Suprapubic skin (tissue), 4 donors: ENCODE results near the gene PELI2. TPM values are rescaled to one million over a fixed set of nuclear protein-coding genes. Genes with fewer than 3 reads are reported as not detected.

Source experiments
- DNase-seq, 2 donors: peaks; one replicate each; pipeline ENCODE4 v3.0.0-alpha.2; 2019; ENCODE audit warnings: low spot score in 2 of 2
- H3K27ac ChIP-seq: fragments of 200-600 bp; sonication (generic); one replicate; pipeline ENCODE4 v1.5.1; 2019
- H3K27me3 ChIP-seq: fragments of 200-600 bp; sonication (generic); one replicate; pipeline ENCODE4 v1.5.1; 2019
- H3K36me3 ChIP-seq: fragments of 200-600 bp; sonication (generic); one replicate; pipeline ENCODE4 v1.5.1; 2019
- H3K4me1 ChIP-seq: fragments of 200-600 bp; sonication (generic); one replicate; pipeline ENCODE4 v1.5.1; 2019
- H3K4me3 ChIP-seq: fragments of 200-600 bp; sonication (generic); one replicate; pipeline ENCODE4 v1.5.1; 2019; ENCODE audit warnings: mild to moderate bottlenecking
- H3K9me3 ChIP-seq: fragments of 200-600 bp; sonication (generic); one replicate; pipeline ENCODE4 v1.5.1; 2019
- CTCF ChIP-seq, 2 donors: fragments of 200-600 bp in 1 of 2; fragments of 450-650 bp in 1 of 2; sonication (generic) in 1 of 2; IDR thresholded peaks; one replicate each; pipeline ENCODE4 v1.5.1; 2016 to 2019; ENCODE audit warnings: antibody characterized with exemption in 2 of 2, mild to moderate bottlenecking in 1 of 2, moderate library complexity in 1 of 2
- EP300 ChIP-seq: sonication (generic); formaldehyde crosslinking; IDR thresholded peaks from one replicate; pipeline ENCODE4 v1.6.1; 2017; ENCODE audit warnings: antibody characterized with exemption
- POLR2A ChIP-seq, 2 donors: fragments of 450-650 bp; IDR thresholded peaks; one replicate each; pipeline ENCODE4 v1.6.1; 2017; ENCODE audit warnings: antibody characterized with exemption in 2 of 2, mild to moderate bottlenecking in 2 of 2, moderate library complexity in 2 of 2
- POLR2AphosphoS5 ChIP-seq, 3 donors: sonication (generic); formaldehyde crosslinking; IDR thresholded peaks; one replicate each; pipeline ENCODE4 v1.6.1; 2017; ENCODE audit warnings: antibody characterized with exemption in 3 of 3
- WGBS: methylation state at CpG from one replicate; pipeline ENCODE4 v1.1.5; 2018; 5-methylcytosine and 5-hydroxymethylcytosine counted together
- total RNA-seq, 4 donors: library from RNA; depleted of rRNA; stranded (reverse); fragments of >200 nt; gene quantifications; one replicate each; pipeline ENCODE4 v1.1.0, GENCODE V29; 2016

The PELI2 gene
- total RNA-seq, 4 donors from 2014 or later: 6.9 to 19.4 (median 12.6) TPM

- 75% methylated on average over 7 of the region's 7 CpGs for WGBS
- TF ChIP-seq EP300: no peak
- TF ChIP-seq POLR2AphosphoS5 (IDR thresholded peaks at IDR 0.05): no peak
- TF ChIP-seq POLR2A (IDR thresholded peaks at IDR 0.05): no peak
- no peak for TF ChIP-seq CTCF (IDR thresholded peaks at IDR 0.05)
- Histone ChIP-seq H3K27me3 (no peaks in the 10 kb centered on the region), H3K27ac (no peak overlapping the region), H3K4me3 (no peak overlapping the region), H3K4me1 (peaks cover 41% of the 10 kb centered on the region), H3K36me3 (no peaks in the 10 kb centered on the region), H3K9me3 (peaks cover 3% of the 10 kb centered on the region)
- no peak for DNase-seq
Observed at GRCh38 chr14:56170877-56171422, 52.7 kb downstream of the PELI2 start.

- H3K36me3 ChIP-seq: no peaks in the 10 kb centered on the region
- WGBS: 100% methylated on average over 1 of the region's 3 CpGs
- TF ChIP-seq POLR2A (IDR thresholded peaks at IDR 0.05) (no peak), POLR2AphosphoS5 (IDR thresholded peaks at IDR 0.05) (no peak), CTCF (IDR thresholded peaks at IDR 0.05) (no peak), EP300 (no peak)
- peaks cover 41% of the 10 kb centered on the region for H3K4me1 ChIP-seq
- H3K27ac ChIP-seq: peak overlapping the region; percentile 45
- no peaks in the 10 kb centered on the region for H3K27me3 ChIP-seq
- H3K9me3 ChIP-seq: peaks cover under 1% of the 10 kb centered on the region
- H3K4me3 ChIP-seq: no peak overlapping the region
- DNase-seq: no peak
Observed at GRCh38 chr14:56172074-56172473, 53.9 kb downstream of the PELI2 start.

GRCh38 chr14:56172571-56172971 is 54.4 kb downstream of the PELI2 start:
- Histone ChIP-seq H3K9me3 (no peaks in the 10 kb centered on the region), H3K4me3 (no peak overlapping the region), H3K36me3 (no peaks in the 10 kb centered on the region), H3K27me3 (no peaks in the 10 kb centered on the region), H3K4me1 (peaks cover 40% of the 10 kb centered on the region), H3K27ac (peak overlapping the region; percentile 45)
- 42% methylated on average over 3 of the region's 3 CpGs for WGBS
- DNase-seq: no peak
- TF ChIP-seq POLR2AphosphoS5 (IDR thresholded peaks at IDR 0.05) (no peak), CTCF (IDR thresholded peaks at IDR 0.05) (no peak)

GRCh38 chr14:56173365-56173922 is 55.2 kb downstream of the PELI2 start:
- TF ChIP-seq POLR2A (IDR thresholded peaks at IDR 0.05) (no peak), CTCF (IDR thresholded peaks at IDR 0.05) (no peak)
- Histone ChIP-seq H3K4me3 (no peak overlapping the region), H3K36me3 (no peaks in the 10 kb centered on the region), H3K9me3 (no peaks in the 10 kb centered on the region), H3K27me3 (no peaks in the 10 kb centered on the region), H3K4me1 (peaks cover 31% of the 10 kb centered on the region), H3K27ac (no peak overlapping the region)
- WGBS: 84% methylated on average over 6 of the region's 6 CpGs
- no peak for DNase-seq

- no peak for TF ChIP-seq POLR2A (IDR thresholded peaks at IDR 0.05)
- Histone ChIP-seq H3K27ac (no peak overlapping the region), H3K27me3 (no peaks in the 10 kb centered on the region), H3K4me1 (peaks cover 23% of the 10 kb centered on the region), H3K4me3 (no peak overlapping the region), H3K36me3 (no peaks in the 10 kb centered on the region), H3K9me3 (no peaks in the 10 kb centered on the region)
- no peak for DNase-seq
- 77% methylated on average over 2 of the region's 2 CpGs for WGBS
Observed at GRCh38 chr14:56175773-56176172, 57.6 kb downstream of the PELI2 start.

GRCh38 chr14:56176530-56176929 is 58.3 kb downstream of the PELI2 start:
- Histone ChIP-seq H3K4me3 (no peak overlapping the region), H3K36me3 (no peaks in the 10 kb centered on the region), H3K27ac (no peak overlapping the region), H3K9me3 (no peaks in the 10 kb centered on the region), H3K4me1 (peaks cover 23% of the 10 kb centered on the region), H3K27me3 (no peaks in the 10 kb centered on the region)
- WGBS: 97% methylated on average over 3 of the region's 3 CpGs
- no peak for DNase-seq
- TF ChIP-seq POLR2AphosphoS5 (IDR thresholded peaks at IDR 0.05) (no peak), CTCF (IDR thresholded peaks at IDR 0.05) (no peak), POLR2A (IDR thresholded peaks at IDR 0.05) (no peak), EP300 (no peak)
